ENCODE measurements around the gene CCDC89. TPM values are rescaled to one million over a fixed set of nuclear protein-coding genes. Genes with fewer than 3 reads are reported as not detected.

The CCDC89 gene
- total and polyA plus RNA-seq, 2 experiments from 2014 or later: 0.31 TPM; not detected in 1

- Histone ChIP-seq H3K27me3 (ENCODE audit: insufficient read depth) (no peaks in the 10 kb centered on the region), H3F3A (replicated peaks; ENCODE audit: low read depth) (no peaks in the 10 kb centered on the region), H3K79me2 (replicated peaks; ENCODE audit: insufficient read depth) (peaks cover 49% of the 10 kb centered on the region), H4K20me1 (replicated peaks; ENCODE audit: insufficient read depth) (peaks cover 26% of the 10 kb centered on the region), H2AFZ (peak within 1 kb of the TSS; percentile 14; the same call in 1 of the 2 replicates), H3K4me1 (ENCODE audit: insufficient read depth) (0 out of 2 replicates have a peak, but pooled peaks cover 3% of the 10 kb centered on the region), H3K9me2 (ENCODE audit: insufficient read depth) (no peaks in the 10 kb centered on the region), H3K36me3 (ENCODE audit: insufficient read depth) (peaks cover 12% of the 10 kb centered on the region; the same call in 1 of the 2 replicates), H3K4me3 (peak within 1 kb of the TSS; percentile 74), H3K27ac (ENCODE audit: low read depth) (peak within 1 kb of the TSS; percentile 92), H3K4me2 (peak within 1 kb of the TSS; percentile 91)
- peaks cover 14% of the 10 kb centered on the region for H3K27me3 Mint-ChIP-seq (ENCODE audit: insufficient read depth, low read depth, poor library complexity)
- H3K36me3 Mint-ChIP-seq (ENCODE audit: low read depth): peaks cover 40% of the 10 kb centered on the region
- DNase-seq (ENCODE audit: low spot score): peak; percentile 97
- peak; percentile 92 for ATAC-seq
- no peaks in the 10 kb centered on the region for H3K9me3 Mint-ChIP-seq
- TF ChIP-seq CREB1 (CRISPR knock-in tag; IDR thresholded peaks at IDR 0.05; ENCODE audit: low read depth) (peak; percentile 80), POLR2AphosphoS5 (IDR thresholded peaks at IDR 0.05; ENCODE audit: low read depth) (peak; percentile 95), ZNF331 (CRISPR knock-in tag; IDR thresholded peaks at IDR 0.05; ENCODE audit: low read depth) (no peak), EZH2phosphoT487 (IDR thresholded peaks at IDR 0.05; ENCODE audit: unreplicated experiment) (no peak)
- H3K4me1 Mint-ChIP-seq: peaks cover 24% of the 10 kb centered on the region
- peak within 1 kb of the TSS; percentile 99 for H3K27ac Mint-ChIP-seq
- H3K4me3 Mint-ChIP-seq: peak within 1 kb of the TSS; percentile 100
Observed at GRCh38 chr11:85664615-85665481, 21.1 kb downstream of the CCDC89 start, which contains the start of gene CREBZF. CREBZF (minus strand) TSS chr11:85665129; CDS start chr11:85664875, 254 bp downstream.

- no peak overlapping the region for H2AFZ ChIP-seq
- TF ChIP-seq EZH2phosphoT487 (IDR thresholded peaks at IDR 0.05; ENCODE audit: unreplicated experiment) (no peak), JUNB (IDR thresholded peaks at IDR 0.05; ENCODE audit: unreplicated experiment) (no peak), ETS1 (IDR thresholded peaks at IDR 0.05) (0 out of 2 replicates have a peak, but pooled peaks have one; percentile 15), ZNF462 (CRISPR knock-in tag; IDR thresholded peaks at IDR 0.05) (no peak), ZNF331 (CRISPR knock-in tag; IDR thresholded peaks at IDR 0.05; ENCODE audit: low read depth) (no peak), ZNF114 (CRISPR knock-in tag; IDR thresholded peaks at IDR 0.05) (no peak), POLR2AphosphoS5 (IDR thresholded peaks at IDR 0.05; ENCODE audit: low read depth) (no peak; the same call in none of the 2 replicates)
Observed at GRCh38 chr11:85663753-85664614, 22.0 kb downstream of the CCDC89 start.

More at GRCh38 chr11:85663753-85664614, 22.0 kb downstream of the CCDC89 start:
- Mint-ChIP-seq H3K27ac (peak overlapping the region; percentile 99), H3K27me3 (ENCODE audit: insufficient read depth, low read depth, poor library complexity) (peaks cover 13% of the 10 kb centered on the region), H3K4me1 (peaks cover 25% of the 10 kb centered on the region), H3K4me3 (peak overlapping the region; percentile 100), H3K9me3 (no peaks in the 10 kb centered on the region), H3K36me3 (ENCODE audit: low read depth) (peaks cover 48% of the 10 kb centered on the region)
- Histone ChIP-seq H3K4me1 (ENCODE audit: insufficient read depth) (0 out of 2 replicates have a peak, but pooled peaks cover 3% of the 10 kb centered on the region), H3K27ac (ENCODE audit: low read depth) (peak overlapping the region; percentile 92), H3K27me3 (ENCODE audit: insufficient read depth) (no peaks in the 10 kb centered on the region), H4K20me1 (replicated peaks; ENCODE audit: insufficient read depth) (peaks cover 26% of the 10 kb centered on the region), H3K79me2 (replicated peaks; ENCODE audit: insufficient read depth) (peaks cover 58% of the 10 kb centered on the region), H3K36me3 (ENCODE audit: insufficient read depth) (peaks cover 17% of the 10 kb centered on the region; the same call in 1 of the 2 replicates), H3F3A (replicated peaks; ENCODE audit: low read depth) (no peaks in the 10 kb centered on the region), H3K4me3 (peak overlapping the region; percentile 74), H3K9me2 (ENCODE audit: insufficient read depth) (no peaks in the 10 kb centered on the region), H3K4me2 (peak overlapping the region; percentile 91)
- DNase-seq (ENCODE audit: low spot score): peak; percentile 77
- ATAC-seq: peak; percentile 57

Data from GM23338 (cell line).